A673 (cell line): ENCODE results near the gene OGDH.

Experiments
- CTCF ChIP-seq: fragments of 300-800, 200-600 bp; sonication (generic); conservative IDR thresholded peaks from 2 replicates; pipeline ENCODE4 v1.5.1; 2017; ENCODE audit warnings: low read depth, mild to moderate bottlenecking, antibody characterized with exemption, low read length, moderate library complexity, mixed read lengths
- EZH2 ChIP-seq: fragments of 200-600 bp; sonication (generic); IDR thresholded peaks from 2 replicates; pipeline ENCODE4 v1.6.1; 2017; ENCODE audit warnings: borderline replicate concordance, low read depth, mild to moderate bottlenecking, mixed read lengths, antibody characterized with exemption, low read length; ENCODE audit not compliant: poor library complexity, severe bottlenecking

GRCh38 chr7:44667190-44667589 is 60.8 kb downstream of the OGDH start:
- TF ChIP-seq CTCF (no peak), EZH2 (no peak)
